GM06990 (cell line): ENCODE results near the gene P2RY6.

Experiments
- DNase-seq: peaks from one replicate; pipeline ENCODE4 v3.0.0-alpha.2; 2011; ENCODE audit not compliant: insufficient read length; ENCODE audit errors: extremely low read depth
- H3K27me3 ChIP-seq: replicated peaks from 2 replicates; pipeline ENCODE4 v1.6.0; 2011; ENCODE audit warnings: low read length; ENCODE audit not compliant: control insufficient read depth, insufficient read depth
- H3K36me3 ChIP-seq: 2 replicates; pipeline ENCODE4 v1.5.1; 2011; ENCODE audit warnings: low read length; ENCODE audit not compliant: control insufficient read depth, insufficient read depth
- H3K4me3 ChIP-seq: replicated peaks from 2 replicates; pipeline ENCODE4 v1.5.1; 2011; ENCODE audit warnings: low read depth, mild to moderate bottlenecking, control low read depth, low read length
- CTCF ChIP-seq: IDR thresholded peaks from 2 replicates; pipeline ENCODE4 v1.5.1; 2011; ENCODE audit warnings: low read length, control low read depth, mild to moderate bottlenecking, inconsistent platforms; ENCODE audit not compliant: insufficient read depth, poor library complexity, severe bottlenecking

The P2RY6 gene

GRCh38 chr11:73284106-73284505 is 12.0 kb downstream of the P2RY6 start:
- no peaks in the 10 kb centered on the region for H3K27me3 ChIP-seq
- H3K4me3 ChIP-seq: no peak overlapping the region
- TF ChIP-seq CTCF: no peak
- H3K36me3 ChIP-seq: no peaks in the 10 kb centered on the region
- DNase-seq: no peak

- no peak overlapping the region for H3K4me3 ChIP-seq
- DNase-seq: no peak
- no peak for TF ChIP-seq CTCF
- H3K27me3 ChIP-seq: no peaks in the 10 kb centered on the region
- H3K36me3 ChIP-seq: no peaks in the 10 kb centered on the region
Observed at GRCh38 chr11:73285721-73286120, 13.6 kb downstream of the P2RY6 start.

- TF ChIP-seq CTCF: no peak
- DNase-seq: no peak
Observed at GRCh38 chr11:73286240-73286810, 14.2 kb downstream of the P2RY6 start.

GRCh38 chr11:73287400-73288101 is 15.4 kb downstream of the P2RY6 start:
- Histone ChIP-seq H3K27me3 (no peaks in the 10 kb centered on the region; the same call in 1 of the 2 replicates), H3K36me3 (no peaks in the 10 kb centered on the region), H3K4me3 (no peak overlapping the region)
- DNase-seq: no peak
- no peak for TF ChIP-seq CTCF

More at GRCh38 chr11:73286240-73286810, 14.2 kb downstream of the P2RY6 start:
- Histone ChIP-seq H3K4me3 (no peak overlapping the region), H3K36me3 (no peaks in the 10 kb centered on the region), H3K27me3 (no peaks in the 10 kb centered on the region)

GRCh38 chr11:73288192-73288872 is 16.2 kb downstream of the P2RY6 start:
- TF ChIP-seq CTCF: no peak
- Histone ChIP-seq H3K27me3 (no peaks in the 10 kb centered on the region; the same call in 1 of the 2 replicates), H3K4me3 (no peak overlapping the region), H3K36me3 (no peaks in the 10 kb centered on the region)
- DNase-seq: no peak
